ENCODE measurements around the gene SERTAD3.

DNA sequence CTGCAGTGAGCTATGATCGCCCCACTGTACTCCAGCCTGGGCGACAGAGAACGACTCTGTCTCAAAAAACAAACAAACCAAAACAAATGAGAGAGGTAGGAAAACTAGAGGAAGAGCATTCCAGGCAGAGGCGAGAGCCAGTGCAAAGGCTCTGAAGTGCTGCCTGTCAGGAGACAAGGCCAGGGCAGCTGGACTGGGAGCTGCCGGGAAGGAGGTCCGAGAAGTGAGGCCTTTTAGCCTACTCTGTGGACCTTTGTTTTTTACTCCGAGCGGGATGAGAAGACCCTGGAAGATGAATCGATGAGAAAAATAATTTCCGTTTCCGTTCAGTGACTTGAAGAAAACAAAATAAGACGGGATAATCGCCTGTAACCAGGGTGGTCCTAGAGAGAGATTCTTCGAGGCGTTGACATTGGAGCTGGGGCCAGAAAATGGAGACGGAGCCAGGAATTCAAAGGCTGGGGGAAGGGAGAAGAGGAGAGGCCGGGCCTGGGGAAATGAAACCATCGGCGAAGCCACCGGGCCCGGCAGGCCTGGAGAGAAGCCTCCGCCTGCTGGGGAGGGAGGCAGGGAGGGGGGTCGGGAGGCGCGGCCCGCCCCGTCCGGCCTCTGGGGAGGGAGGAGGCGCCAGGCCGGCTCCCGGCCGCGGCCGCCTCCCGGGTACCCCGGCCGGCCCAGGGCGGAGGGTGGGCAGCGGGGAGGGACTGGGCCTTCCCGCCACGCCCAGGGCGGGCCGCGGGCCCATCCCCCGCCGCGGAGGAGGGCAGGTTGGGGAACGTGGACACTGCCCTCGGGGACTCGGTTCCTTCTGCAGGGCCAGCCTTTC lies 10.5 kb downstream of the SERTAD3 start:
- TF ChIP-seq, protein P1, sequence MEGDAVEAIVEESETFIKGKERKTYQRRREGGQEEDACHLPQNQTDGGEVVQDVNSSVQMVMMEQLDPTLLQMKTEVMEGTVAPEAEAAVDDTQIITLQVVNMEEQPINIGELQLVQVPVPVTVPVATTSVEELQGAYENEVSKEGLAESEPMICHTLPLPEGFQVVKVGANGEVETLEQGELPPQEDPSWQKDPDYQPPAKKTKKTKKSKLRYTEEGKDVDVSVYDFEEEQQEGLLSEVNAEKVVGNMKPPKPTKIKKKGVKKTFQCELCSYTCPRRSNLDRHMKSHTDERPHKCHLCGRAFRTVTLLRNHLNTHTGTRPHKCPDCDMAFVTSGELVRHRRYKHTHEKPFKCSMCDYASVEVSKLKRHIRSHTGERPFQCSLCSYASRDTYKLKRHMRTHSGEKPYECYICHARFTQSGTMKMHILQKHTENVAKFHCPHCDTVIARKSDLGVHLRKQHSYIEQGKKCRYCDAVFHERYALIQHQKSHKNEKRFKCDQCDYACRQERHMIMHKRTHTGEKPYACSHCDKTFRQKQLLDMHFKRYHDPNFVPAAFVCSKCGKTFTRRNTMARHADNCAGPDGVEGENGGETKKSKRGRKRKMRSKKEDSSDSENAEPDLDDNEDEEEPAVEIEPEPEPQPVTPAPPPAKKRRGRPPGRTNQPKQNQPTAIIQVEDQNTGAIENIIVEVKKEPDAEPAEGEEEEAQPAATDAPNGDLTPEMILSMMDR (IDR thresholded peaks at IDR 0.05): no peak
- peak in 1 of 2 donors; percentile 52 for TF ChIP-seq POLR2A (IDR thresholded peaks at IDR 0.05)
